ENCODE measurements around the gene SOS1. TPM values are rescaled to one million over a fixed set of nuclear protein-coding genes. Genes with fewer than 3 reads are reported as not detected.

Gene SOS1
- total RNA-seq, 2 donors from 2014 or later: 35.0 to 54.1 TPM

GRCh38 chr2:38959938-38960608 lies 160.8 kb downstream of the SOS1 start:
- H3K36me3 ChIP-seq: no peaks in the 10 kb centered on the region
- DNase-seq (ENCODE audit: low spot score): peak; percentile 55
- H3K9me3 ChIP-seq: no peaks in the 10 kb centered on the region
- H3K27ac ChIP-seq: no peak overlapping the region
- TF ChIP-seq POLR2A (IDR thresholded peaks at IDR 0.05) (no peak), POLR2AphosphoS5 (IDR thresholded peaks at IDR 0.05) (no peak)
- TF ChIP-seq, protein P1, sequence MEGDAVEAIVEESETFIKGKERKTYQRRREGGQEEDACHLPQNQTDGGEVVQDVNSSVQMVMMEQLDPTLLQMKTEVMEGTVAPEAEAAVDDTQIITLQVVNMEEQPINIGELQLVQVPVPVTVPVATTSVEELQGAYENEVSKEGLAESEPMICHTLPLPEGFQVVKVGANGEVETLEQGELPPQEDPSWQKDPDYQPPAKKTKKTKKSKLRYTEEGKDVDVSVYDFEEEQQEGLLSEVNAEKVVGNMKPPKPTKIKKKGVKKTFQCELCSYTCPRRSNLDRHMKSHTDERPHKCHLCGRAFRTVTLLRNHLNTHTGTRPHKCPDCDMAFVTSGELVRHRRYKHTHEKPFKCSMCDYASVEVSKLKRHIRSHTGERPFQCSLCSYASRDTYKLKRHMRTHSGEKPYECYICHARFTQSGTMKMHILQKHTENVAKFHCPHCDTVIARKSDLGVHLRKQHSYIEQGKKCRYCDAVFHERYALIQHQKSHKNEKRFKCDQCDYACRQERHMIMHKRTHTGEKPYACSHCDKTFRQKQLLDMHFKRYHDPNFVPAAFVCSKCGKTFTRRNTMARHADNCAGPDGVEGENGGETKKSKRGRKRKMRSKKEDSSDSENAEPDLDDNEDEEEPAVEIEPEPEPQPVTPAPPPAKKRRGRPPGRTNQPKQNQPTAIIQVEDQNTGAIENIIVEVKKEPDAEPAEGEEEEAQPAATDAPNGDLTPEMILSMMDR (IDR thresholded peaks at IDR 0.05): peak in 1 of 4 experiments; percentile 37
- no peaks in the 10 kb centered on the region for H3K4me1 ChIP-seq (replicated peaks)
- H3K4me3 ChIP-seq: peak overlapping the region; percentile 31 to 37
- no peaks in the 10 kb centered on the region for H3K27me3 ChIP-seq (replicated peaks; ENCODE audit: insufficient read depth)
- 9% methylated on average over 62 of the region's 97 CpGs for WGBS
- intact Hi-C loops (cut with DNase I): no loop called here

DNA sequence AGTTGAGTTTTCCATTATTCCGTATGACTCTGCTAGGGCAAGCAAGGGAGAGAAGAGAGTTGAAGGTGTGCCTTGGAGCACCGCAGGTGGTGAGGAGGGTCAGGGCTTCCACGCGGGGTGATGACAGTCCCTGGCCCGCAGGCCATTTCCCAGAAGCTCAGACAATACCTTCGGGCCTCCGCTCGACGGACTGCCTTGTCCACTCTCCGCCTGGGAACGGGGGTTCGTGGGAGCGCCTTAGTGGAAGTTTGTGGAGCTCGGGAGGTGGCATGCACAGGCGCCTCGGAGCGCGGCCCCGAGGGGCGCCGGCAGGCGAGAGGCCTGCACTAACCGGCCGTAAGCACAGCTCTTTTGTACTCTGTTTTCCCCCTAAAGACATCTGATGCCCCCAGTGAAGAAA lies 161.4 kb downstream of the SOS1 start:
- Histone ChIP-seq H3K4me1 (replicated peaks) (no peaks in the 10 kb centered on the region), H3K27ac (no peak overlapping the region), H3K27me3 (replicated peaks; ENCODE audit: insufficient read depth) (no peaks in the 10 kb centered on the region), H3K4me3 (peak overlapping the region in 1 of 2 donors; percentile 37), H3K36me3 (no peaks in the 10 kb centered on the region), H3K9me3 (no peaks in the 10 kb centered on the region)
- 83% methylated on average over 24 of the region's 24 CpGs for WGBS
- intact Hi-C loops (cut with DNase I): no loop called here
- no peak for DNase-seq (ENCODE audit: low spot score)
- TF ChIP-seq, protein P1 (IDR thresholded peaks at IDR 0.05): no peak
- TF ChIP-seq POLR2AphosphoS5 (IDR thresholded peaks at IDR 0.05) (no peak), POLR2A (IDR thresholded peaks at IDR 0.05) (no peak)

DNA sequence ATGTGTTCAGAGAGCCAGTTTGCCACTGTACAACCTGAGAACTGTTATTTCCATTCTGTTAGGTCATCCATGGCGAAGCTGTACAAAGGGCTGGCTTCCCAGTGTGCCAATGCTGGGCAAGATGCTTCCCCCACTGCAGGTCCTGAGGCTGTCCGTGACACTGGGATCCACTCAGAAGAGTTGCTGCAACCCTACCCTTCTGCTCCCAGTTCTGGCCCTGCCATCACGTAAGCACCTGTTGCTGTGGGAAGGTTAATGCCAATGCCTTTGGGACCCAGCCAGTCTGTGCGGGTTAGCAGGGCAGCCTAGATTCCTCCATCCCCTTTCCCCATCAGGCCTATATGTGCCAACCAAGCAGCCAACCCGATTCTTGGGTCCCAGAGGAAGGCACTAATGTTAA lies 162.9 kb downstream of the SOS1 start:
- Histone ChIP-seq H3K9me3 (no peaks in the 10 kb centered on the region), H3K27ac (no peak overlapping the region), H3K36me3 (no peaks in the 10 kb centered on the region), H3K4me1 (replicated peaks) (no peaks in the 10 kb centered on the region), H3K27me3 (replicated peaks; ENCODE audit: insufficient read depth) (no peaks in the 10 kb centered on the region), H3K4me3 (no peak overlapping the region)
- intact Hi-C loops (cut with DNase I): no loop called here
- TF ChIP-seq, protein P1 (IDR thresholded peaks at IDR 0.05): no peak
- no peak for TF ChIP-seq POLR2A (IDR thresholded peaks at IDR 0.05)
- no peak for TF ChIP-seq POLR2AphosphoS5 (IDR thresholded peaks at IDR 0.05)
- 99% methylated on average over 5 of the region's 5 CpGs for WGBS
- no peak for DNase-seq (ENCODE audit: low spot score)

DNA sequence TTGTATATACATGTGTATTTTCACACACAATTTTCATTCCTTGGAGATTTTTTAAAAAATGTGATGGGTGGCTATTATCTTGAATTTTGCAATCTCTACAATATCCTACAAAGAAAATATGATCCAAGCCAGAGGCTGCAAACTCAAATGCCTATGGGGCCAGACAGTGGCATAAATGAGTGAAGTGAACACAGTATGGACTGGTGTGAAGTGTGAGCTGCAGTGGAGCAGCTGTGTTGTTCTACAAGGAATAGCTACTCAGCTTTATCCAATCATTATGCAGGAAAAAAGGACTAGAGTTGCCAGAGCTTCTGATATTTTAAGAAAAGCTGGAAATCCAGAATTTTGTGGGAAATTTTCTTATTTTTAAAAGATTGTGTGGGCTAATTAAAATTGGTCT lies 169.1 kb downstream of the SOS1 start:
- Histone ChIP-seq H3K27ac (no peak overlapping the region), H3K4me3 (no peak overlapping the region), H3K27me3 (replicated peaks; ENCODE audit: insufficient read depth) (no peaks in the 10 kb centered on the region), H3K4me1 (replicated peaks) (no peaks in the 10 kb centered on the region), H3K36me3 (no peaks in the 10 kb centered on the region), H3K9me3 (no peaks in the 10 kb centered on the region)
- TF ChIP-seq, protein P1 (IDR thresholded peaks at IDR 0.05): no peak
- intact Hi-C loops (cut with DNase I): no loop called here
- no peak for DNase-seq (ENCODE audit: low spot score)

- no peak overlapping the region for H3K27ac ChIP-seq
- 66% methylated on average over 4 of the region's 4 CpGs for WGBS
- intact Hi-C loops (cut with DNase I): loop anchor here (5.0 kb wide), 2 partner anchors 108 to 278 kb away; no protein-coding TSS in a partner anchor
These were observed 171.9 kb downstream of the SOS1 start for GRCh38 chr2:38948995-38949394.

More at GRCh38 chr2:38948995-38949394, 171.9 kb downstream of the SOS1 start:
- Histone ChIP-seq H3K36me3 (no peaks in the 10 kb centered on the region), H3K4me3 (no peak overlapping the region), H3K4me1 (replicated peaks) (no peaks in the 10 kb centered on the region), H3K27me3 (replicated peaks; ENCODE audit: insufficient read depth) (no peaks in the 10 kb centered on the region), H3K9me3 (no peaks in the 10 kb centered on the region)
- TF ChIP-seq POLR2A (IDR thresholded peaks at IDR 0.05): no peak
- TF ChIP-seq, protein P1 (IDR thresholded peaks at IDR 0.05): no peak
- no peak for TF ChIP-seq POLR2AphosphoS5 (IDR thresholded peaks at IDR 0.05)
- DNase-seq (ENCODE audit: low spot score): no peak

Measured in prostate gland (tissue), 2 donors.